DOHH2 (cell line): ENCODE measurements around the gene CERK.

Source experiments
- EZH2phosphoT487 ChIP-seq: fragments of 200-600 bp; sonication (generic); IDR thresholded peaks from 2 replicates; pipeline ENCODE4 v1.6.1; 2017; ENCODE audit warnings: borderline replicate concordance, mild to moderate bottlenecking, antibody characterized with exemption, low read length, moderate library complexity, mixed read lengths
- TF ChIP-seq, protein P1 (sequence below): fragments of 200-600 bp; sonication (generic); IDR thresholded peaks from one replicate; pipeline ENCODE4 v1.5.1; 2014; ENCODE audit warnings: antibody characterized with exemption, mild to moderate bottlenecking, low read depth, low read length; ENCODE audit not compliant: poor library complexity, severe bottlenecking

DNA sequence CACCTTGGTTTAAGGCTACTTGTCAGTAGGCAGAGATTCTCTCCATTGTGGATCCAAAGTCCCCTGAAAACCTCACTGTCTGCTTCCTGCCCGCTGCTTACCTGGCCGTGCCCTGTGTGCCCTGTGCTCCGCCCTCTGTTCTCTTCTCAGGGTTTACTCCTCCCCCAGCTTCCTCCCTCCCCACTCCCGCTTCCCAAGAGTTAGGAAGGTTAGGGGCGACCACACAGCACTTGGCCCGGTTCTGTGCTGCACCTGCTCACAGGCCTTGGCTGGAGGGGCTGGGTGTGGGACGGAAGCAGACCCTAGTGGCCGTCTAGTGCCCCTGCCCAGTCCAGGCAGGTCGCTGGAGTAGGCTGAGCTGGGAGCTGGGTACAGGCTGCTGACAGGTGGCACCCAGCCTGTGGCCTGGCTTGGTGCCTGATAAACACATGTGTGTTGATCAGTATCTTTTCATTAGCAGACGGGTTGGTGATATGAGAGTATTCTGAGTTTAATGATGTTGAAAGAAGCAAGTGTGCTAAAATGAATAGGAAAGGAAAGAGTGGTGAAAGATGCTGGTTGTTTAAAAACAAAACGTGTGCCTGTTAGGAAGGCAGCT lies 77.3 kb downstream of the CERK start:
- TF ChIP-seq, protein P1, sequence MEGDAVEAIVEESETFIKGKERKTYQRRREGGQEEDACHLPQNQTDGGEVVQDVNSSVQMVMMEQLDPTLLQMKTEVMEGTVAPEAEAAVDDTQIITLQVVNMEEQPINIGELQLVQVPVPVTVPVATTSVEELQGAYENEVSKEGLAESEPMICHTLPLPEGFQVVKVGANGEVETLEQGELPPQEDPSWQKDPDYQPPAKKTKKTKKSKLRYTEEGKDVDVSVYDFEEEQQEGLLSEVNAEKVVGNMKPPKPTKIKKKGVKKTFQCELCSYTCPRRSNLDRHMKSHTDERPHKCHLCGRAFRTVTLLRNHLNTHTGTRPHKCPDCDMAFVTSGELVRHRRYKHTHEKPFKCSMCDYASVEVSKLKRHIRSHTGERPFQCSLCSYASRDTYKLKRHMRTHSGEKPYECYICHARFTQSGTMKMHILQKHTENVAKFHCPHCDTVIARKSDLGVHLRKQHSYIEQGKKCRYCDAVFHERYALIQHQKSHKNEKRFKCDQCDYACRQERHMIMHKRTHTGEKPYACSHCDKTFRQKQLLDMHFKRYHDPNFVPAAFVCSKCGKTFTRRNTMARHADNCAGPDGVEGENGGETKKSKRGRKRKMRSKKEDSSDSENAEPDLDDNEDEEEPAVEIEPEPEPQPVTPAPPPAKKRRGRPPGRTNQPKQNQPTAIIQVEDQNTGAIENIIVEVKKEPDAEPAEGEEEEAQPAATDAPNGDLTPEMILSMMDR, result no peak
- TF ChIP-seq EZH2phosphoT487, result no peak
